RWPE1 (cell line): Measurements from ENCODE around the gene NFIA.

Experiments used
- CTCF ChIA-PET: fragments of 350-600 bp; sonication (Branson Sonifier 250); formaldehyde crosslinking; extraction: SDS; loops from one replicate; lab custom pipeline; 2021; lab: Yijun Ruan, JAX
- POLR2A ChIA-PET: fragments of 400-600 bp; formaldehyde crosslinking; extraction: SDS; loops from one replicate; lab custom pipeline; 2020; ENCODE audit warnings: antibody characterized with exemption; ENCODE audit not compliant: low non-redundant PET; lab: Yijun Ruan, JAX
- DNase-seq: peaks from one replicate; pipeline ENCODE4 v3.0.0; 2012; ENCODE audit warnings: low spot score
- H3K27ac ChIP-seq: fragments of 450-650 bp; 2 replicates; pipeline ENCODE4 v1.5.1; 2017
- CTCF ChIP-seq: fragments of 450-650 bp; conservative IDR thresholded peaks from 2 replicates; pipeline ENCODE4 v1.5.1; 2017; ENCODE audit warnings: low read depth, mild to moderate bottlenecking

The NFIA gene

GRCh38 chr1:61486783-61487536, 404.6 kb downstream of the NFIA start:
- CTCF ChIA-PET: interaction anchor here (0.8 to 1.0 kb wide), 2 partner anchors 20 to 401 kb away, joined by 3 to 5 read pairs; no protein-coding TSS in a partner anchor
- H3K27ac ChIP-seq: peak overlapping the region; percentile 29; the same call in 1 of the 2 replicates
- TF ChIP-seq CTCF: no peak
- DNase-seq: no peak
- POLR2A ChIA-PET: no interaction called here

GRCh38 chr1:61487801-61488200, 405.4 kb downstream of the NFIA start:
- no peak for TF ChIP-seq CTCF
- no peak overlapping the region for H3K27ac ChIP-seq
- CTCF ChIA-PET: interaction anchor here (0.6 to 1.0 kb wide), 3 partner anchors 19 to 413 kb away, joined by 3 to 5 read pairs (median 3); no protein-coding TSS in a partner anchor
- POLR2A ChIA-PET: no interaction called here
- DNase-seq: no peak

- CTCF ChIA-PET: no interaction called here
- no peak for TF ChIP-seq CTCF
- POLR2A ChIA-PET: no interaction called here
- no peak for DNase-seq
- no peak overlapping the region for H3K27ac ChIP-seq
These were observed 408.6 kb downstream of the NFIA start for GRCh38 chr1:61490924-61491323.

- no peak overlapping the region for H3K27ac ChIP-seq
- ChIA-PET CTCF (no interaction called here), POLR2A (no interaction called here)
- no peak for TF ChIP-seq CTCF
- no peak for DNase-seq
These were observed 409.1 kb downstream of the NFIA start for GRCh38 chr1:61491497-61491896.

GRCh38 chr1:61494000-61494399, 411.6 kb downstream of the NFIA start:
- ChIA-PET CTCF (no interaction called here), POLR2A (no interaction called here)
- DNase-seq: no peak
- TF ChIP-seq CTCF: no peak
- no peak overlapping the region for H3K27ac ChIP-seq

- POLR2A ChIA-PET: no interaction called here
- DNase-seq: peak; percentile 84
These were observed 414.1 kb downstream of the NFIA start for GRCh38 chr1:61496501-61496900.

More at GRCh38 chr1:61496501-61496900, 414.1 kb downstream of the NFIA start:
- no peak for TF ChIP-seq CTCF
- no peak overlapping the region for H3K27ac ChIP-seq
- CTCF ChIA-PET: interaction anchor here (0.7 to 0.8 kb wide), 2 partner anchors 17 to 629 kb away, joined by 3 to 5 read pairs; no protein-coding TSS in a partner anchor
